Measurements from ENCODE around the gene RARRES2. TPM values are rescaled to one million over a fixed set of nuclear protein-coding genes. Genes with fewer than 3 reads are reported as not detected.

The RARRES2 gene
- polyA plus RNA-seq, 2 of the 4 experiments (the other 2 are of a cell fraction), result not detected

DNA sequence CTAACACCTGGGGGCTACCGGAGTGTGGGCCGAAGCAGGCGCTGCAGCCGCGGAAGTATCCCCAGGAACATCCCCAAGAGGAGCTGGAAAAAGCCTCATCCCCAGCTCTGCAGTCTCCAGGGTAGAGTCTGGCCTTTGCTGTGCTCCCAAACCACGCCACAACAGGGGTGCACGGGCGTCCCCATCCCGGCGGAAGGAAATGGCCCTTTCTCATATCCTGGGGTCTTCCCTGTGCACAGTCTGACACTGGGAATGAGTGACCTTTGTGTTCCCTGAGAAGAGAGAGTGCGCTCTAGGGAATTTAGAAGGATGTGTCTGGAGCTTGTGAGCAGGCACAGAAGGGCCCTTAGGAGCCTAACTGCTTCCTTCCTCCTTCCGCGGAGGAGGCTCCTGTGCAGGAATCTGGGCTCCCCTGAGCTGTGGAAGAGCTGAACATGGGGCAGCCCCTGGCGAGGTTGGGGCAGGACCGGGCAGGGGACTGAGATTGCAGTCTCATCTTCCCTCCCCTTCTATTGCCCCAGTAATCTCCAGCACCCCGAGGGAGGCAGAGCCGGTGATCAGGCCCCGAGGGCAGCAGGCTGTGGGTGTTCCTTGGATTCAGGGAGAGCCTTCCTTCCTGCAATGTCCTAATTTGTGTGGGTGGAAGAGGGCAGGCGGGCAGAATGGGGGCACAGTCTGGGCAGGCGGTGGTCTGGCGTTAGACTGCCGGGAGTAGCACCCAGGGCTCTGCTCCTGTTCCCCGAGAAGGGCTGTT is 28.5 kb upstream of the RARRES2 start:
- Histone ChIP-seq H3K4me1 (peaks cover 19% of the 10 kb centered on the region; the same call in 2 of the 3 replicates), H3K4me2 (peak overlapping the region; percentile 100), H3K27ac (peak overlapping the region; percentile 96 to 100), H3K4me3 (peak overlapping the region; percentile 96), H3K9me3 (no peaks in the 10 kb centered on the region)
- DNase-seq (ENCODE audit: low read depth in 1 of 2, low spot score in 1 of 2), result no peak
- CTCF ChIA-PET, result interaction anchor here (1.0 to 6.7 kb wide), 5 partner anchors 8 to 40 kb away, joined by 3 to 44 read pairs (median 6); no protein-coding TSS in a partner anchor
- 46% methylated on average over 21 of the region's 23 CpGs for WGBS (ENCODE audit: missing lambda C conversion rate)
- ATAC-seq, result peak in 1 of 2 experiments; percentile 7; a peak in 3 of 6 replicates
- no peak for FAIRE-seq
- no peak for TF ChIP-seq ZNF302 (CRISPR knock-in tag; IDR thresholded peaks at IDR 0.05)
- no peak for TF ChIP-seq FOSB (CRISPR knock-in tag; IDR thresholded peaks at IDR 0.05)
- TF ChIP-seq, protein P1, sequence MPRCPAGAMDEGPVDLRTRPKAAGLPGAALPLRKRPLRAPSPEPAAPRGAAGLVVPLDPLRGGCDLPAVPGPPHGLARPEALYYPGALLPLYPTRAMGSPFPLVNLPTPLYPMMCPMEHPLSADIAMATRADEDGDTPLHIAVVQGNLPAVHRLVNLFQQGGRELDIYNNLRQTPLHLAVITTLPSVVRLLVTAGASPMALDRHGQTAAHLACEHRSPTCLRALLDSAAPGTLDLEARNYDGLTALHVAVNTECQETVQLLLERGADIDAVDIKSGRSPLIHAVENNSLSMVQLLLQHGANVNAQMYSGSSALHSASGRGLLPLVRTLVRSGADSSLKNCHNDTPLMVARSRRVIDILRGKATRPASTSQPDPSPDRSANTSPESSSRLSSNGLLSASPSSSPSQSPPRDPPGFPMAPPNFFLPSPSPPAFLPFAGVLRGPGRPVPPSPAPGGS (IDR thresholded peaks at IDR 0.05), result no peak
- no peak for TF ChIP-seq ZC3H11A (IDR thresholded peaks at IDR 0.05)
- TF ChIP-seq CHD2 (IDR thresholded peaks at IDR 0.05; ENCODE audit: low read length, partially characterized antibody), result no peak
- TF ChIP-seq PHF8 (IDR thresholded peaks at IDR 0.05; ENCODE audit: borderline replicate concordance, low read depth), result no peak
- no peak for TF ChIP-seq TFCP2L1 (CRISPR knock-in tag; IDR thresholded peaks at IDR 0.05)
- POLR2A ChIA-PET, result interaction anchor here (0.6 to 3.1 kb wide), 5 partner anchors 8 to 598 kb away, joined by 3 to 44 read pairs (median 8); a partner anchor contains a TSS

DNA sequence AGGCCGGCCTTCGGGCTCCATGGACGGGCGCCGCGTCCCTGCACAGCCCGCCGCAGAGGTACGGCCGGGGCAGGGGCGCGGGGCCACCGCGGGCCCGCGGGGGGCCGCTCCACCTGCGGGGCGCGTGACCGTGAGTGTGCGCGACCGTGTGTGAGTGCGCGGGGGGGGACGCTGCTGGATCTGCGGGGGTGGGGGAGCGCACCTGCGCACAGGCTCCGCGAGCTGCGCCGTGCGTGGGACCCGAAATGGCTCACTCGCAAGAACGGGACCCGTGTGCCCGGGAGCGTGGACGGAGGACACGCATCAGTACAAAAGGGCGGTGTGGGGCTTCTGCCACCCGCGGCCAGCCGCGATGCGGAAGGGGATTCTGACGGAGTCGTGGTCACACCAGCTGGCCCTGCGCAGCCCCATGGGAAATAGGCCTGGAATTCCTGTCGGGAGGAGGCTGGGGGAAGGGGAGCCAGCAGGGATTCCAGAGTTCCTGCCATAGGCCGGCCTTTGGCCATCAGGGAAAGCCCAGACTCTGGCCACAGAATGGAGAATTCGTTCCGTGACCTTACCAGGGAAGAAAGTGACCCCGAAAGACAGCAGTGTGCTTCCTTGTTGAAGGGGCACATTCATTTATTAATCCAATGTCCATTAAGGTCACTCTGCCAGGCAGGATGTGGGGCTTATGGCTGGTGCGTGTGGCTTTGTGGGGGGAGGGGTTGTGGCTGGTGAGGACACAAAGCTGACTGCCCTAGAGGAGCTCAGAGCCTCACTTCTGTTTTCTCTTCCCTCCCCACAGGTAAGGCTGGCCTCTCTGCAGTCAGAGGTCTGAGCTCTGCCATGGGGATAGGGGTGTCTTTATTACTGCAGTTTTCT is 27.7 kb upstream of the RARRES2 start:
- DNase-seq (ENCODE audit: low read depth in 1 of 2, low spot score in 1 of 2), result peak; percentile 78 to 79
- Histone ChIP-seq H3K9me3 (no peaks in the 10 kb centered on the region), H3K4me1 (peaks cover 19% of the 10 kb centered on the region; the same call in 2 of the 3 replicates), H3K4me3 (peak overlapping the region; percentile 96), H3K4me2 (peak overlapping the region; percentile 100), H3K27ac (peak overlapping the region; percentile 96 to 100)
- 0% methylated on average over 16 of the region's 58 CpGs for WGBS (ENCODE audit: missing lambda C conversion rate)
- POLR2A ChIA-PET, result interaction anchor here (0.6 to 3.1 kb wide), 7 partner anchors 9 to 597 kb away, joined by 3 to 44 read pairs (median 4); a partner anchor contains a TSS
- peak; percentile 68 to 84 for ATAC-seq
- FAIRE-seq, result no peak
- CTCF ChIA-PET, result interaction anchor here (1.0 to 6.7 kb wide), 7 partner anchors 9 to 590 kb away, joined by 3 to 44 read pairs (median 4); no protein-coding TSS in a partner anchor
- TF ChIP-seq, protein P2, sequence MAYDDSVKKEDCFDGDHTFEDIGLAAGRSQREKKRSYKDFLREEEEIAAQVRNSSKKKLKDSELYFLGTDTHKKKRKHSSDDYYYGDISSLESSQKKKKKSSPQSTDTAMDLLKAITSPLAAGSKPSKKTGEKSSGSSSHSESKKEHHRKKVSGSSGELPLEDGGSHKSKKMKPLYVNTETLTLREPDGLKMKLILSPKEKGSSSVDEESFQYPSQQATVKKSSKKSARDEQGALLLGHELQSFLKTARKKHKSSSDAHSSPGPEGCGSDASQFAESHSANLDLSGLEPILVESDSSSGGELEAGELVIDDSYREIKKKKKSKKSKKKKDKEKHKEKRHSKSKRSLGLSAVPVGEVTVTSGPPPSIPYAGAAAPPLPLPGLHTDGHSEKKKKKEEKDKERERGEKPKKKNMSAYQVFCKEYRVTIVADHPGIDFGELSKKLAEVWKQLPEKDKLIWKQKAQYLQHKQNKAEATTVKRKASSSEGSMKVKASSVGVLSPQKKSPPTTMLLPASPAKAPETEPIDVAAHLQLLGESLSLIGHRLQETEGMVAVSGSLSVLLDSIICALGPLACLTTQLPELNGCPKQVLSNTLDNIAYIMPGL (CRISPR knock-in tag; IDR thresholded peaks at IDR 0.05; ENCODE audit: borderline replicate concordance), result no peak
- peak in 1 of 2 experiments; percentile 53; a peak in 3 of 5 replicates for TF ChIP-seq JUN (IDR thresholded peaks at IDR 0.05)

DNA sequence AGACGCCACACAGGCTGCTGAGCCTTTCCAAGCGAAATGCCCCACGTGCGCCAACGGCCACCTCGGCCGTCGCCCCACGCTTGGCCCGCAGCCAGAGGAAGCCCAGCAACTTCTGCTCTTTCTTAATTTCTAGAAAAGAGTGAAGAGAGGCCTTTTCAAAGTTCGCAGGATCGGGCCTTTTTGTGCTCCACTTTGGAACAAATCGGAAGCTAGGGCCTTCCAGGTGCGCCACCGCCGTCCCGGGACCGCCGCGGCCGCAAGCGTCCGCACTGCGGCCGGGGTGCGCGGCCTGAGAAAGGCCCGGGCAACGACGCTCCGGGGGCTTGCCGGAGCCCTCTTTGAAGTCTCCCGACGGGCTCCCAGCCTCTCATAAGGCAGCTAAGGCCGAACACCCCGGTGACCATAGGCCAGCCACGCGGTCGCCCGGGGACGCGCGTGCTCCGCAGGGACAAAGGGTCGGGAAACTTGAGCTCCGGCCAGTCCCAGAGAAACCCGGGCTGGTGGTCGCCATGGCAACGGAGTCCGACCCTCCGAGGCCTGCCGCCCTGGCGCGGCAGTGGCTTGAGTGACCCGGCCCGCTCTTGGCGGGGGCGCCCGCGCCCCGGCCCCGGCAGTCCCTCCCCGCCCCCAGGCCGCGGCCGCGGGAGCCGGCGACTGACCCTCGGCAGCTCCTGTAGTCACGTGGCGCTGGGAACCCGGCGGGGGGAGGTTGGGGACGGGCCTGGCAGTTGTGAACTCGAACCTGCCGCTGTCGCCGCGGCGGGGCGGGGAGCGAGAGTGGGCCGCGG is 26.9 kb upstream of the RARRES2 start, which contains the start of gene REPIN1:
Gene REPIN1 (plus strand): TSS at position 727 of the 788 bp plus-strand sequence. CDS start 890 bp downstream, outside the sequence.
- H3K9me3 ChIP-seq, result no peaks in the 10 kb centered on the region
- CTCF ChIA-PET, result interaction anchor here (1.0 to 6.7 kb wide), 6 partner anchors 10 to 591 kb away, joined by 3 to 44 read pairs (median 5); no protein-coding TSS in a partner anchor
- TF ChIP-seq MAX (IDR thresholded peaks at IDR 0.05) (peak; percentile 96), KDM1A (IDR thresholded peaks at IDR 0.05; ENCODE audit: low read depth) (no peak), POLR2A (IDR thresholded peaks at IDR 0.05; ENCODE audit: low read length) (peak; percentile 43), RNF2 (IDR thresholded peaks at IDR 0.05; ENCODE audit: borderline replicate concordance, low read depth) (peak; percentile 98; the same call in 1 of the 2 replicates), PBX3 (IDR thresholded peaks at IDR 0.05) (no peak; the same call in 1 of the 2 replicates), E2F6 (IDR thresholded peaks at IDR 0.05; ENCODE audit: borderline replicate concordance, low read depth) (peak; percentile 83), GATA3 (IDR thresholded peaks at IDR 0.05; ENCODE audit: borderline replicate concordance) (peak; percentile 26), EHF (CRISPR knock-in tag; IDR thresholded peaks at IDR 0.05) (peak; percentile 47), SMC3 (IDR thresholded peaks at IDR 0.05) (peak; percentile 18; the same call in 1 of the 3 replicates), MAZ (IDR thresholded peaks at IDR 0.05; ENCODE audit: borderline replicate concordance, low read depth, low read length) (peak; percentile 27; the same call in 1 of the 2 replicates), ZSCAN20 (CRISPR knock-in tag; IDR thresholded peaks at IDR 0.05) (0 out of 2 replicates have a peak, but pooled peaks have one; percentile 23), NR3C1 (IDR thresholded peaks at IDR 0.05) (no peak)
- TF ChIP-seq, protein P3, sequence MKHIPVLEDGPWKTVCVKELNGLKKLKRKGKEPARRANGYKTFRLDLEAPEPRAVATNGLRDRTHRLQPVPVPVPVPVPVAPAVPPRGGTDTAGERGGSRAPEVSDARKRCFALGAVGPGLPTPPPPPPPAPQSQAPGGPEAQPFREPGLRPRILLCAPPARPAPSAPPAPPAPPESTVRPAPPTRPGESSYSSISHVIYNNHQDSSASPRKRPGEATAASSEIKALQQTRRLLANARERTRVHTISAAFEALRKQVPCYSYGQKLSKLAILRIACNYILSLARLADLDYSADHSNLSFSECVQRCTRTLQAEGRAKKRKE (CRISPR knock-in tag; IDR thresholded peaks at IDR 0.05; ENCODE audit: low read depth), result peak; percentile 54; the same call in 1 of the 2 replicates

More for the DNA sequence above, 26.9 kb upstream of the RARRES2 start, which contains the start of gene REPIN1:
- ATAC-seq (peak; percentile 69 to 70), FAIRE-seq (no peak), DNase-seq (ENCODE audit: low read depth in 1 of 2, low spot score in 1 of 2) (peak; percentile 72 to 93)
- Histone ChIP-seq H3K27ac (peak within 1 kb of the TSS; percentile 96 to 100), H3K4me1 (peaks cover 19% of the 10 kb centered on the region; the same call in 2 of the 3 replicates), H3K4me2 (peak within 1 kb of the TSS; percentile 100), H3K4me3 (peak within 1 kb of the TSS; percentile 96)
- WGBS (ENCODE audit: missing lambda C conversion rate), result under 1% methylated on average over 26 of the region's 85 CpGs
- POLR2A ChIA-PET, result interaction anchor here (1.1 to 3.1 kb wide), 5 partner anchors 10 to 55 kb away, joined by 3 to 44 read pairs (median 3); a partner anchor contains a TSS

Measured in A549 (cell line).